HEK293 (cell line): Measurements from ENCODE around the gene RINL.

Source experiments
- CTCF ChIA-PET: fragments of 350-600 bp; formaldehyde crosslinking; extraction: SDS; loops from one replicate; lab custom pipeline; 2021; ENCODE audit warnings: antibody characterized with exemption; lab: Yijun Ruan, JAX
- POLR2A ChIA-PET: fragments of 300-600 bp; formaldehyde crosslinking; extraction: SDS; loops from one replicate; lab custom pipeline; 2020; ENCODE audit warnings: antibody characterized with exemption, inconsistent platforms; lab: Yijun Ruan, JAX
- H3K27ac ChIP-seq: fragments of 200-500 bp; sonication (Bioruptor generic); 2 replicates; pipeline ENCODE4 v1.5.1; 2014; ENCODE audit warnings: low read depth, low read length, control low read depth, inconsistent platforms; ENCODE audit errors: extremely low read depth
- H3K36me3 ChIP-seq, 2 experiments: fragments of 200-500 bp in 1 of 2; sonication (Bioruptor generic) in 1 of 2; 1 replicate in 1 of 2; 2 replicates in 1 of 2; pipeline ENCODE4 v1.5.1; 2014 to 2017; ENCODE audit warnings: inconsistent platforms in 2 of 2, low read length in 2 of 2; ENCODE audit not compliant: control insufficient read depth in 2 of 2, insufficient read depth in 1 of 2
- H3K4me1 ChIP-seq: fragments of 200-500 bp; sonication (Bioruptor generic); 2 replicates; pipeline ENCODE4 v1.5.1; 2014; ENCODE audit warnings: mild to moderate bottlenecking, low read length, inconsistent platforms; ENCODE audit not compliant: control insufficient read depth, insufficient read depth
- H3K4me3 ChIP-seq: 2 replicates; pipeline ENCODE4 v1.5.1; 2011; ENCODE audit warnings: low read depth, mild to moderate bottlenecking, control low read depth, low read length, moderate library complexity
- H3K9me3 ChIP-seq: fragments of 200-500 bp; sonication (Bioruptor generic); 2 replicates; pipeline ENCODE4 v1.5.1; 2014; ENCODE audit warnings: low read depth, low read length, inconsistent platforms; ENCODE audit not compliant: control insufficient read depth, insufficient read depth
- EGR2 ChIP-seq: fragments of 450-650 bp; formaldehyde crosslinking; IDR thresholded peaks from 2 replicates; pipeline ENCODE4 v1.5.1; 2016; ENCODE audit warnings: low read depth, missing biosample characterization, missing genetic modification characterization
- GLIS1 ChIP-seq: fragments of 450-650 bp; formaldehyde crosslinking; IDR thresholded peaks from 2 replicates; pipeline ENCODE4 v1.5.1; 2016; ENCODE audit warnings: missing biosample characterization, missing genetic modification characterization
- GLIS2 ChIP-seq: fragments of 450-650 bp; formaldehyde crosslinking; IDR thresholded peaks from 2 replicates; pipeline ENCODE4 v1.5.1; 2016; ENCODE audit warnings: missing biosample characterization, missing genetic modification characterization
- KLF1 ChIP-seq: fragments of 450-650 bp; formaldehyde crosslinking; IDR thresholded peaks from 2 replicates; pipeline ENCODE4 v1.5.1; 2016; ENCODE audit warnings: missing biosample characterization, missing genetic modification characterization
- MYNN ChIP-seq: fragments of 450-650 bp; formaldehyde crosslinking; IDR thresholded peaks from 2 replicates; pipeline ENCODE4 v1.5.1; 2016; ENCODE audit warnings: missing biosample characterization, missing genetic modification characterization, borderline replicate concordance
- SP7 ChIP-seq: fragments of 450-650 bp; formaldehyde crosslinking; IDR thresholded peaks from 2 replicates; pipeline ENCODE4 v1.5.1; 2016; ENCODE audit warnings: missing biosample characterization, missing genetic modification characterization
- ZBTB1 ChIP-seq: fragments of 450-650 bp; formaldehyde crosslinking; IDR thresholded peaks from 2 replicates; pipeline ENCODE4 v1.5.1; 2016; ENCODE audit warnings: missing biosample characterization, missing genetic modification characterization
- ZBTB7A ChIP-seq: fragments of 450-650 bp; formaldehyde crosslinking; IDR thresholded peaks from 2 replicates; pipeline ENCODE4 v1.5.1; 2016; ENCODE audit warnings: low read depth, missing biosample characterization, missing genetic modification characterization
- ZFHX2 ChIP-seq: fragments of 450-650 bp; formaldehyde crosslinking; conservative IDR thresholded peaks from 2 replicates; pipeline ENCODE4 v1.5.1; 2016; ENCODE audit warnings: missing biosample characterization, missing genetic modification characterization
- ZIC2 ChIP-seq: fragments of 450-650 bp; formaldehyde crosslinking; IDR thresholded peaks from 2 replicates; pipeline ENCODE4 v1.5.1; 2016; ENCODE audit warnings: missing biosample characterization, missing genetic modification characterization
- ZNF19 ChIP-seq: fragments of 450-650 bp; formaldehyde crosslinking; IDR thresholded peaks from 2 replicates; pipeline ENCODE4; 2016; ENCODE audit warnings: missing biosample characterization, missing genetic modification characterization, low read depth
- ZNF426 ChIP-seq: fragments of 450-650 bp; formaldehyde crosslinking; IDR thresholded peaks from 2 replicates; pipeline ENCODE4 v1.5.1; 2017; ENCODE audit warnings: missing biosample characterization, missing genetic modification characterization, mild to moderate bottlenecking, inconsistent platforms, moderate library complexity
- ZNF558 ChIP-seq: fragments of 450-650 bp; formaldehyde crosslinking; IDR thresholded peaks from 2 replicates; pipeline ENCODE4 v1.5.1; 2016; ENCODE audit warnings: missing biosample characterization, missing genetic modification characterization
- ZNF626 ChIP-seq: fragments of 450-650 bp; sonication (Bioruptor Pico); formaldehyde crosslinking; IDR thresholded peaks from 2 replicates; pipeline ENCODE4 v1.5.1; 2018; ENCODE audit warnings: missing biosample characterization, missing genetic modification characterization, inconsistent platforms
- ZNF654 ChIP-seq: fragments of 450-650 bp; formaldehyde crosslinking; IDR thresholded peaks from 2 replicates; pipeline ENCODE4 v1.5.1; 2016; ENCODE audit warnings: low read depth, missing biosample characterization, missing genetic modification characterization
- ZNF76 ChIP-seq: fragments of 450-650 bp; formaldehyde crosslinking; IDR thresholded peaks from 2 replicates; pipeline ENCODE4; 2016; ENCODE audit warnings: low read depth, missing biosample characterization, missing genetic modification characterization, borderline replicate concordance
- ZNF776 ChIP-seq: fragments of 450-650 bp; formaldehyde crosslinking; IDR thresholded peaks from 2 replicates; pipeline ENCODE4 v1.5.0; 2017; ENCODE audit warnings: missing biosample characterization, missing genetic modification characterization, borderline replicate concordance
- ZNF791 ChIP-seq: fragments of 450-650 bp; formaldehyde crosslinking; IDR thresholded peaks from 2 replicates; pipeline ENCODE4 v1.5.1; 2016; ENCODE audit warnings: missing biosample characterization, missing genetic modification characterization
- ZSCAN23 ChIP-seq: fragments of 450-650 bp; formaldehyde crosslinking; IDR thresholded peaks from 2 replicates; pipeline ENCODE4 v1.5.1; 2016; ENCODE audit warnings: missing biosample characterization, missing genetic modification characterization
- TF ChIP-seq, protein P1 (sequence below): fragments of 450-650 bp; formaldehyde crosslinking; IDR thresholded peaks from 2 replicates; pipeline ENCODE4 v1.5.1; 2016; ENCODE audit warnings: missing biosample characterization, missing genetic modification characterization

RINL gene

DNA sequence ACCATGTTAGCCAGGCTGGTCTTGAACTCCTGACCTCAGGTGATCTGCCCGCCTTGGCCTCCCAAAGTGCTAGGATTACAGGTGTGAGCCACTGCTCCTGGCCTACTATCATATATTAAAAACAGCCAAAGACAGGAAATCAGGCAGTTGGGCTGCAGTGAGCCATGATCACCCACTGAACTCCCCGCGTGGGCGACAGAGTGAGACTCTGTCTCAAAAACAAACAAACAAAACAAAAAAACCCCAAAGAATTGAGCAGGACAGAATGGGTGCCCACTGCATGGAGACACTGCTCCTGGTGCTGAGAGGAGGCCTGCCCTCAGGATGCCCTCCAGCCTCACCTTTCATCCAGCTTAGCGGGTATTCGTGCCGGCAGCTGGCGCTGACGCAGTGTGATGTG lies 5.2 kb upstream of the RINL start:
- ChIA-PET POLR2A (interaction anchor here (0.6 to 2.4 kb wide), 2 partner anchors 34 to 52 kb away, joined by 5 to 9 read pairs; no protein-coding TSS in a partner anchor), CTCF (interaction anchor here (0.6 to 1.4 kb wide), 2 partner anchors 13 to 227 kb away, joined by 6 to 8 read pairs; no protein-coding TSS in a partner anchor)
- no peak for TF ChIP-seq GLIS1 (tag by site-specific recombination)
- no peak for TF ChIP-seq ZNF19
- TF ChIP-seq ZNF654 (tag by site-specific recombination), result no peak
- TF ChIP-seq ZFHX2 (tag by site-specific recombination), result peak; percentile 66
- no peak for TF ChIP-seq ZNF76 (tag by site-specific recombination)
- no peak for TF ChIP-seq ZSCAN23 (tag by site-specific recombination)
- no peak for TF ChIP-seq MYNN
- no peak for TF ChIP-seq ZNF558 (tag by site-specific recombination)
- no peak for TF ChIP-seq ZNF626 (tag by site-specific recombination)
- no peak for TF ChIP-seq ZNF776 (tag by site-specific recombination)
- 0 out of 2 replicates have a peak, but pooled peaks have one; percentile 30 for TF ChIP-seq EGR2 (tag by site-specific recombination)
- TF ChIP-seq ZNF426 (tag by site-specific recombination), result no peak
- no peak for TF ChIP-seq ZNF791 (tag by site-specific recombination)
- TF ChIP-seq, protein P1, sequence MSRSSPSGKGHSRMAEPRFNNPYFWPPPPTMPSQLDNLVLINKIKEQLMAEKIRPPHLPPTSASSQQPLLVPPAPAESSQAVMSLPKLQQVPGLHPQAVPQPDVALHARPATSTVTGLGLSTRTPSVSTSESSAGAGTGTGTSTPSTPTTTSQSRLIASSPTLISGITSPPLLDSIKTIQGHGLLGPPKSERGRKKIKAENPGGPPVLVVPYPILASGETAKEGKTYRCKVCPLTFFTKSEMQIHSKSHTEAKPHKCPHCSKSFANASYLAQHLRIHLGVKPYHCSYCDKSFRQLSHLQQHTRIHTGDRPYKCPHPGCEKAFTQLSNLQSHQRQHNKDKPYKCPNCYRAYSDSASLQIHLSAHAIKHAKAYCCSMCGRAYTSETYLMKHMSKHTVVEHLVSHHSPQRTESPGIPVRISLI (tag by site-specific recombination), result no peak
- Histone ChIP-seq H3K4me3 (no peak overlapping the region), H3K4me1 (peaks cover 4% of the 10 kb centered on the region), H3K36me3 (peaks cover 9 to 51% of the 10 kb centered on the region in 2 experiments), H3K9me3 (no peaks in the 10 kb centered on the region), H3K27ac (0 out of 2 replicates have a peak overlapping the region, but pooled peaks have one; percentile 2)

DNA sequence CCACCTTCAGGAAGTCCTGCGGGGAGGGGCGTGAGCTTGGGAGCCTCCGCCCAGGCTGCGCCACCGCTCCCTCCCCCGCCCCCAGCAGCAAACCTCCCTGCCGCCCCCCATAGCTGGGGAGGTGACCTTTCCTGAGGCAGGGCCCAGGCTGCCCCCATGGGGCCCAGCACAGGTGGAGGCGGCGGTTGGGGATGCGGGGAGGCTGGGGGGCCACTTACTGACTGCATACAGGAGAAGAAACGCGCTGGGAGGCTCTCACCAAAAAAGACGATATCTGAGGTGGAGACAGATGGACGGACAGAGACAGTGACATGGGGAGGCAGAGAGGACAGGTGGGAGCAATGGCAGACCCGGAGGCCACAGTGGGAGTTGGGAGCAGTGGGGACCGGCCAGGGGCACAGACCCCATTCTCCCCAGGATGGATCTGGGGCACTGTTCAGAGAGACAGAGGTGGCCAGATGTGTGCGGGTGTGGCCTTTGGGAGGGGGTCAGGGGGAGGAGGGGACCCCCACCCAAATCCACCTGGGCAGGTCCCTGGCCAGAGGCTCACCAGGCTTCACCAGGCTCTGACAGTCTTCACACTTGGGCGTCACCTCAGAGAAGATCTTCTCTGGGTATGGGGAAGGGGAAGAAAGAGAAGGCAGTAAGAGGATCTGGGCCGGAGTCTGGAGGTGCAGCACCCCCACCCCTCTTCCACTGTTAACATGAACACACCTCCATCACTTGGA lies 3.0 kb upstream of the RINL start:
- ChIA-PET CTCF (interaction anchor here (0.7 to 1.3 kb wide), 3 partner anchors 10 to 98 kb away, joined by 3 to 4 read pairs (median 3); no protein-coding TSS in a partner anchor), POLR2A (interaction anchor here (0.6 to 2.4 kb wide), 2 partner anchors 13 to 32 kb away, joined by 4 to 9 read pairs; no protein-coding TSS in a partner anchor)
- peaks cover 8% of the 10 kb centered on the region for H3K4me1 ChIP-seq
- H3K4me3 ChIP-seq, result no peak overlapping the region
- H3K36me3 ChIP-seq, result peaks cover 7 to 34% of the 10 kb centered on the region in 2 experiments; a peak in 2 of 3 replicates
- TF ChIP-seq GLIS1 (tag by site-specific recombination) (peak; percentile 71), GLIS2 (peak; percentile 45), ZBTB1 (tag by site-specific recombination) (no peak), SP7 (tag by site-specific recombination) (no peak), ZBTB7A (tag by site-specific recombination) (peak; percentile 61; the same call in 1 of the 2 replicates), ZFHX2 (tag by site-specific recombination) (peak; percentile 19; the same call in 1 of the 2 replicates), ZIC2 (tag by site-specific recombination) (peak; percentile 25; the same call in 1 of the 2 replicates), KLF1 (peak; percentile 83)
- H3K27ac ChIP-seq, result no peak overlapping the region
- no peaks in the 10 kb centered on the region for H3K9me3 ChIP-seq
